Erythroblast (primary cell): ENCODE results near the gene SYT1.

ENCODE experiments used
- GATA1 ChIP-seq: IDR thresholded peaks from 2 replicates; pipeline ENCODE4 v1.6.1; 2011; ENCODE audit warnings: low read depth, mild to moderate bottlenecking, control low read depth, low read length, moderate library complexity
- POLR2A ChIP-seq: IDR thresholded peaks from 2 replicates; pipeline ENCODE4 v1.6.1; 2011; ENCODE audit warnings: mild to moderate bottlenecking, low read length

DNA sequence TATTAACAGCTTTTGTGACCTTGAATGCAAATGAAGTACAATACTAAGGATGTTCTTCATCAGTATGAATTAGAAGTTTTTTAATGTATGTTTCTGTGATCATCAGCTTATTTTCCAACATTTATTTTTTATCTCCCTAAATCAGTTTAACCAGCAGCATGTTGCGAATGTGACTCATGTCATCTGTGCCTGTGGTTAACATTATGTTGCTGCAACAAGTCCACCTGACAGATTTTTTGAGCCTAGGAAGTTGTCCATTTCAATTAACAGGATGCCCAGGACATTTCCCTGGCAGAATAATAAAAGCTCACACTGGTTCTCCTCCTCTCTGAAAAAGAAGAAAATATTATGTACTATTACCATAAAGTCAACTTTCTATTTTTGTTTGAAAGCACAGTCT lies 155.5 kb downstream of the SYT1 start:
- TF ChIP-seq POLR2A (no peak), GATA1 (no peak)
